ENCODE data around the gene EPB41L4A. TPM values are rescaled to one million over a fixed set of nuclear protein-coding genes. Genes with fewer than 3 reads are reported as not detected.
"Not testable (repeated sequence)": the region's sequence is repeated elsewhere in the genome, so short reads cannot be mapped to it uniquely, and the experiment has no call there.

The EPB41L4A gene
- polyA plus RNA-seq, 3 donors = 20.4 to 23.7 (median 23.0) TPM

GRCh38 chr5:112403069-112403468 lies 16.0 kb downstream of the EPB41L4A start:
- no peak for DNase-seq (ENCODE audit: low read depth in 3 of 3, low spot score in 2 of 3)

DNA sequence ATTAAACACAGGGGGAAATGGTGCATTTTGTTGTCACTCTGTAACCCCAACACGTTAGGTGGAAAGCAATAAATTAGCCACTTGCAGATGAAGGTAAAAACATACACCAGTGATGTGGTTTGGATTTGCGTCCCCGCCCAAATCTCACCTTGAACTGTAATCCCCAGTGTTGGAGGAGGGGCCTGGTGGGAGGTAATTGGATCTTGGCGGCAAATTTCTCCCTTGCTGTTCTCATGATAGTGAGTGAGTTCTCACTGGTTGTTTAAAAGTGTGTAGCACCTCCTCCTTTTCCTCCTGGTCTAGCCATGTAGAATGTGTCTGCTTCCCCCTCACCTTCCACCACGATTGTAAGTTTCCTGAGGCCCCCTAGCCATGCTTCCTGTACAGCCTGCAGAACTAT lies 17.2 kb downstream of the EPB41L4A start:
- DNase-seq (ENCODE audit: low read depth in 3 of 3, low spot score in 2 of 3) = no peak

DNA sequence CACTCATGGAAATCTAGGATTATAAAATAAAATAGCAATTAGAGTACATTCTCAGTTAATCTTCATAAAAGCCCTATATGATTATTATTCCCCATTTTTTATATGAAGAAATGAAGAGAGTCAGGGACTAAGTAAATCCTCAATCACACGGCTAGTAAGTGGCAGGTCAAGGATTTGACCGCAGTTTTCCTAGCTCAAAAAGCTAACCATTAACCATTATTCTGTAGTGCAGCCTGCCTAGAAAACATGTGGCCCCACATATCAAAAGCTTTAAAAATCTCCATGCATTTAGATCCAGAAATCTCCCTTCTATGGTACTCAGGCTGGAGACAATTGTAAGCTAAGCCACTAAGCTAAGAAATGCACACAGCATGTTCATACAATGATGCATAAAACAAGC lies 21.4 kb downstream of the EPB41L4A start:
- DNase-seq (ENCODE audit: low read depth in 3 of 3, low spot score in 2 of 3) = no peak

- no peak for DNase-seq (ENCODE audit: low read depth in 3 of 3, low spot score in 2 of 3)
These were observed 22.6 kb downstream of the EPB41L4A start for GRCh38 chr5:112396430-112396829.

- DNase-seq (ENCODE audit: low read depth in 3 of 3, low spot score in 2 of 3) = not testable (repeated sequence)
These were observed 23.8 kb downstream of the EPB41L4A start for GRCh38 chr5:112395299-112395698.

- DNase-seq (ENCODE audit: low read depth in 3 of 3, low spot score in 2 of 3) = no peak
These were observed 28.8 kb downstream of the EPB41L4A start for GRCh38 chr5:112390327-112390726.

GRCh38 chr5:112388739-112389138 lies 30.3 kb downstream of the EPB41L4A start:
- DNase-seq (ENCODE audit: low read depth in 3 of 3, low spot score in 2 of 3) = no peak

GRCh38 chr5:112388074-112388473 lies 31.0 kb downstream of the EPB41L4A start:
- no peak for DNase-seq (ENCODE audit: low read depth in 3 of 3, low spot score in 2 of 3)

DNA sequence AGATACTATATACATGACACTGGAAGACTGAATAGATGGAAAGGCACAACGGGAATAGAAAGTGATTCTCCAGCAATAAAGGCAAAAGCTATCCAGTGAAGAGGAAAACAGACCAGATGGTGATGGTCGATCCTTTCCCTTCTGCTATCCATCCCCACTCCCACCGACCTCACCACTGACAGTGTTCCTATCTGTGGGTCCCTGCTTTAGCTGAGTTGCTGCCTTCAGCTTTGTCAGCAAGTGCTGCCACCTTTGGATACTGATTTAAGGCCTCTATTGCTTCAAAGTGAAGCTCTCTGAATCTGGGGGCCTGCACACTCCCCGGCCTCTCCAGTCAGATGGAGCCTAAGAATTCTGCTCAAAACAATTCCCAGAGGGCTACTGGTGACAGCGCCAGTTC lies 32.3 kb downstream of the EPB41L4A start:
- DNase-seq (ENCODE audit: low read depth in 3 of 3, low spot score in 2 of 3) = no peak

GRCh38 chr5:112385969-112386368 lies 33.1 kb downstream of the EPB41L4A start:
- DNase-seq (ENCODE audit: low read depth in 3 of 3, low spot score in 2 of 3) = no peak

DNA sequence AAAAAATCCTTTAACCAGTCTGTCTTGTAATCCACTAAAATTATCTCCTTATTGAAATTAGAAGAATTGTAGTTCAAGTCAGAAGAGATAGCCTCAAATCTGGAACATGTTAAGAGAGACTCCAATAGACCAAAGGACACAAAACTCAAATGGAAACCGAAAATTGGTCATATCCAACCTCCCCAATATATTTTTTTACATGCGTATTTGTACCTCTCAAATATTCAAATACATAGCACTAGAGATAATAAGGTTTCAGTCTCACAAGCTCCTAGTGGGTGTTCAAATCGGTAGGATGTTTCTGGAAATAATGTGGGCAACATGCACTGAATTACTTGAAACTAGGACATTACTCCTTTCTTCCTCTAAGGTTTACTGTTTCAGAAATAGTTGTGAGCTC lies 33.5 kb downstream of the EPB41L4A start:
- no peak for DNase-seq (ENCODE audit: low read depth in 3 of 3, low spot score in 2 of 3)

DNA sequence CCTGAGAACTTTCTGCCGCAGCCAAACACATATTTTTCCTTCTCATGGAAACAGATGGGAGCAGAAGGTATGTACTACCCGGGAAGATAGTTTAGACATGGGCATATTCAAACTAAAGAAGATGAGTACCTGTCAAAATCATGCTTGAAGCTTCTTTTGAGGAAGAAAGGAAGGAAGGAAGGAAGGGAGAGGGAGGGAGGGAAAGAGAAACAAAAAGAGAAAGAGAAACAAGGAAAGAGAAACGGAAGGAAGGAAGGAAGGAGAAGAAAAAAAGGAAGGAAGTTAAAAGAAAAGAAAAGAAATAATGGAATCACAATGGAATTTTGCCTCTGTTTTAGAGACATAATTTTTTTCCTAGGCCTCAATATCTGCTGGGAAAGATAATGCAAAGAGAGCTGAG lies 34.6 kb downstream of the EPB41L4A start:
- DNase-seq (ENCODE audit: low read depth in 3 of 3, low spot score in 2 of 3) = no peak

- DNase-seq (ENCODE audit: low read depth in 3 of 3, low spot score in 2 of 3) = no peak
These were observed 36.2 kb downstream of the EPB41L4A start for GRCh38 chr5:112382886-112383285.

DNA sequence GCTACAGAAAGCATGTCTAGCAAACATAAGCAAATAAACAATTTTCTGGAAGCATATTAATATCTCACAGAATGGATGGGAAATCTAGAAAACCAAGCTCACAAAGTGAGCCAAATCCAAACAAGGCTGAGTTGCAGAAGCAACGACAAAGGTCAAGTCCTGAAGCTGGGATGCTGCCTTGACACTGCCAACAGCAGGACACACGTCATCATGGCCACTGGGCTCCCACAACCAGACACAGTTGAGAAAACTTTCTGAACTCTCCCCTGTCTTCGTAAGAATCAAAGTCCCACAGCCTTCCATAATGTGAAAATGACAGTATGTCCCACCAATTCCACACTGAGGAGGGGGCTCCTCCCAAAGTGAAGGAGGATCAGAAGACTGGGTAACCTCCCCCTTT lies 37.6 kb downstream of the EPB41L4A start:
- DNase-seq (ENCODE audit: low read depth in 3 of 3, low spot score in 2 of 3) = no peak

DNA sequence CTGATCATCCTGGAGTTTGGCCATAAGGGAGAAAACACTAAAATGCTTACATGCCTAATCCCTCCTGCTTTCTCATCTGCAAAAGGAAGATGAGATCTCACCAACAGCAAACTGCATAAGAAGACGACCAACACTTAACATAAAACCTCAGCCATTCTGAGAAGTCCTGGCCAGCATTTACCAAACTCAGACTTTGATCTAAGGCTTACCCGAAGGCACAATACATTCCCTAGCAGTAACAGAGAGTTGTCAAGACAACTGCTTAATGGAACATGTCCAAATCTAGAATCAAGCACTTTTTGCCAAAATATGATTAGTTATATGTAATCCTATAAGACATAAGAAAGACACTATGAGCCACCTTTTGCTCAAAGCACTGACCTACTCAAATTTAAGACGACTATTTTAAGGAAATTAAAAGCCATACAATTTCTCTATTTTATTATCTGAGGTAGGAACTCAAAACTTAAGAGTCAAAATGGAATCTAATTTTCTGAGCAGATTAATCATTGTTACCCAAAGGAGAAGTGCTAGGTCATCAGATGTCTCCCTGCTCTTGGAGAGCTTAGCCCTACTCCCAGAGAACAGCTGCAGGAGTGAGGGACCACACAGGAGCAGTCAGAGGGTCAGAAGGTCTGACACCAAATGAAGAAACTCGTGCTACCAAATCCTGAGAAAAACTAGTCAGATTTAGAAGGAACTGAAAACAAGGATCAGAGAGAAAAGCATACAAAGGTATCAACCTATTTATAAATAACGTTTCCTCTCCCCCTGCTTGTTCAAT lies 39.3 kb downstream of the EPB41L4A start:
- DNase-seq (ENCODE audit: low read depth in 3 of 3, low spot score in 2 of 3) = no peak

GRCh38 chr5:112374818-112375217 lies 44.3 kb downstream of the EPB41L4A start:
- no peak for DNase-seq (ENCODE audit: low read depth in 3 of 3, low spot score in 2 of 3)

DNA sequence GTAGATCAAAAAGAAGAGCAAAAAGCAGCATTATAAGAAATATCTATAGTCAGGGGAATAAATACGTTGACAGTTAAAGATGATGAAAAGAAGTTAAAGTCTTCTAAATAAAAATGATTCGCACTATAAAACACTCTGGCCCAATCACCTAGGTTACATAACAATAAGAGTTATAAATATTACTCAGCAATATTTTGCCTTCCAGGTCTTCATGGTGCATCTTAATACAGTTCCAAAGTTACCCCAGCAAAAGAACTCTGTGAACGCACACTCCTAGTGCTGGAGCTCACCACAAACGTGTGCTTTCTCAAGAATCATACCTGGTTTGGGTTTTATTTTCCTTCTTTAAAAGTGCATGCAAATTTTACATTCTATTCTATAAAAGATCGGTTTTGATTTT lies 44.7 kb downstream of the EPB41L4A start:
- DNase-seq (ENCODE audit: low read depth in 3 of 3, low spot score in 2 of 3) = no peak

- no peak for DNase-seq (ENCODE audit: low read depth in 3 of 3, low spot score in 2 of 3)
These were observed 45.2 kb downstream of the EPB41L4A start for GRCh38 chr5:112373885-112374284.

GRCh38 chr5:112372543-112372942 lies 46.5 kb downstream of the EPB41L4A start:
- no peak for DNase-seq (ENCODE audit: low read depth in 3 of 3, low spot score in 2 of 3)

DNA sequence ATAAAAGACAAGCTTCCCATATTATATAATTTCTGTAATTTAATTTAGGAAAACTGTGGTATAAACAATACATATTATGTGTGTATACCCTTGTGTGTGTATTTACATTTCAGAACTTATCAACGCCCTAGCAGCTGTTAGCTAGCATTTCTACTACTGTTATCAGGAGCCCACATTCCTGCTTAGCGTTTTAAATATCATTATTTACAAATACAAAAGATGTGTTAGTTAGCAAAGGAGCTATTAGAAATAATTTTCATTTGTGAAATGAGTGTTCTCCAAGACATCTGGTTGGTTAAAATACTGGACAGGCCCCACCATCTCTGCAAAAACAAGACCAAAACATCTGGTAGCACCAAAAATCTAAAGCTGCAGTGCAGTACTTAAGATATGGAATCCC lies 48.0 kb downstream of the EPB41L4A start:
- DNase-seq (ENCODE audit: low read depth in 3 of 3, low spot score in 2 of 3) = no peak

DNA sequence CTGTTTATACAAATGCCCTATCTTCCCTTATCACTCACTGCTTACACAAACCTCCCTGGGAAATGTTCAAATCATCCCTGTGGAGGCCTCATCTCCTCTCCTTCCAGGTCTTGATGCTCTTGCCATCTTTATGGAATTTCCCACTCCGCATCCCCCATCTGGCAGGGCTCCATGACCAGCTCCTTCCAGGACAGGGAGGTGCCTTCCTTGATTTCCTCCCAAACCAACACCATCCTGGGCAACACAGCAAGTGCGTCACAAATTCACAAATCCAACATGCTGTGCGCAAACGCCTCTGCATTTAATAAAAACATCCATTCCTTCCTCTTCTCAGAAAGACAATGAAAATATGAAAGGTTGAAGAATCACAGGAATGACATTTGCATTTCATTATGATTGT lies 51.7 kb downstream of the EPB41L4A start:
- no peak for DNase-seq (ENCODE audit: low read depth in 3 of 3, low spot score in 2 of 3)

- no peak for DNase-seq (ENCODE audit: low read depth in 3 of 3, low spot score in 2 of 3)
These were observed 52.1 kb downstream of the EPB41L4A start for GRCh38 chr5:112366987-112367386.

DNA sequence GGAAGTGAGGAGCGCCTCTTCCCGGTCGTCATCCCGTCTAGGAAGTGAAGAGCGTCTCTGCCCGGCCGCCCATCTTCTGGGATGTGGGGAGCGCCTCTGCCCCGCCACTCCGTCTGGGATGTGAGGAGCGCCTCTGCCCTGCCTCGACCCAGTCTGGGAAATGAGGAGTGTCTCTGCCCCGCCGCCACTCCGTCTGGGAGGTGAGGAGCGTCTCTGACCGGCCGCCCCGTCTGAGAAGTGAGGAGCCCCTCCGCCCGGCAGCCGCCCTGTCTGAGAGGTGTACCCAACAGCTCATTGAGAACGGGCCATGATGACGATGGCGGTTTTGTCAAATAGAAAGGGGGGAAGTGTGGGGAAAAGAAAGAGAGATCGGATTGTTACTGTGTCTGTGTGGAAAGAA lies 58.3 kb downstream of the EPB41L4A start:
- not testable (repeated sequence) for DNase-seq (ENCODE audit: low read depth in 3 of 3, low spot score in 2 of 3)

Measured in right renal cortex interstitium (tissue), 3 donors.